Hepatocyte (in vitro differentiated cells): ENCODE results near the gene WAPL.

Source experiments
- EZH2 ChIP-seq: fragments of 200-600 bp; sonication (generic); IDR thresholded peaks from 2 replicates; pipeline ENCODE4 v1.6.1; 2016; ENCODE audit warnings: antibody characterized with exemption, mild to moderate bottlenecking, borderline replicate concordance
- EZH2phosphoT487 ChIP-seq: fragments of 200-600 bp; sonication (generic); IDR thresholded peaks from one replicate; pipeline ENCODE4 v1.6.1; 2018; ENCODE audit warnings: antibody characterized with exemption, mild to moderate bottlenecking, low read depth, moderate library complexity; ENCODE audit not compliant: unreplicated experiment, severe bottlenecking
- TF ChIP-seq, protein P1 (sequence below): fragments of 200-600 bp; sonication (generic); IDR thresholded peaks from 2 replicates; pipeline ENCODE4 v1.5.1; 2016; ENCODE audit warnings: antibody characterized with exemption, mild to moderate bottlenecking; ENCODE audit not compliant: poor library complexity

DNA sequence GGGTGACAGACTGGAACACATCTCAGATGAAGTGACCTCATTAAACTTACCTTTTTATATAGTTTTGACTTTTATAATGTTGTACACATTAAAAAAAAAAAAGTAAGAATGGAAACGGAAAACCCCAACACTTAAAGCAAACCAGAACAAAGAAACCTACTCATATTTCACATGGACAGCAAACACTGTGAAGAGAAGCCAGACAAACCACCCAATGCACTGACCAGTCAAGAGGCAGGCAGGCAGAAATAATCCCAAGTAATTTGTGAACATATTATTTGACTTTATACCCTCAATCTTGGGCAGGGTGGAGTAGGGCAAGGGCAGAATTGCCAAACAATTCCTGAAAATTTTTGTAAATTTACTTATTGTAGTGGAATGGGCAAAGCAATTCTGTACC is 39.8 kb downstream of the WAPL start:
- TF ChIP-seq, protein P1, sequence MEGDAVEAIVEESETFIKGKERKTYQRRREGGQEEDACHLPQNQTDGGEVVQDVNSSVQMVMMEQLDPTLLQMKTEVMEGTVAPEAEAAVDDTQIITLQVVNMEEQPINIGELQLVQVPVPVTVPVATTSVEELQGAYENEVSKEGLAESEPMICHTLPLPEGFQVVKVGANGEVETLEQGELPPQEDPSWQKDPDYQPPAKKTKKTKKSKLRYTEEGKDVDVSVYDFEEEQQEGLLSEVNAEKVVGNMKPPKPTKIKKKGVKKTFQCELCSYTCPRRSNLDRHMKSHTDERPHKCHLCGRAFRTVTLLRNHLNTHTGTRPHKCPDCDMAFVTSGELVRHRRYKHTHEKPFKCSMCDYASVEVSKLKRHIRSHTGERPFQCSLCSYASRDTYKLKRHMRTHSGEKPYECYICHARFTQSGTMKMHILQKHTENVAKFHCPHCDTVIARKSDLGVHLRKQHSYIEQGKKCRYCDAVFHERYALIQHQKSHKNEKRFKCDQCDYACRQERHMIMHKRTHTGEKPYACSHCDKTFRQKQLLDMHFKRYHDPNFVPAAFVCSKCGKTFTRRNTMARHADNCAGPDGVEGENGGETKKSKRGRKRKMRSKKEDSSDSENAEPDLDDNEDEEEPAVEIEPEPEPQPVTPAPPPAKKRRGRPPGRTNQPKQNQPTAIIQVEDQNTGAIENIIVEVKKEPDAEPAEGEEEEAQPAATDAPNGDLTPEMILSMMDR, result no peak
- TF ChIP-seq EZH2 (no peak), EZH2phosphoT487 (no peak)
